GM12878 (cell line): Measurements from ENCODE around the gene NNAT.

Experiments
- BRCA1 ChIP-seq: IDR thresholded peaks from 2 replicates; pipeline ENCODE4 v1.6.1; 2011; ENCODE audit warnings: low read depth, low read length, improper control_type of control experiment
- CTCF ChIP-seq, 3 experiments: IDR thresholded peaks in 2 of 3; conservative IDR thresholded peaks in 1 of 3; 2 replicates each; pipeline ENCODE4 v1.5.1; 2011; ENCODE audit warnings: low read depth in 3 of 3, low read length in 3 of 3, mild to moderate bottlenecking in 3 of 3, control low read depth in 2 of 3, moderate library complexity in 2 of 3, inconsistent platforms in 1 of 3, mixed read lengths in 1 of 3; ENCODE audit not compliant: control insufficient read depth in 2 of 3, insufficient read depth in 1 of 3; ENCODE audit errors: extremely low read depth in 1 of 3
- MXI1 ChIP-seq: fragments of 150-350 bp; IDR thresholded peaks from 2 replicates; pipeline ENCODE4 v1.6.1; 2011; ENCODE audit warnings: low read depth, mild to moderate bottlenecking, inconsistent platforms, low read length, improper control_type of control experiment
- PAX5 ChIP-seq: IDR thresholded peaks from 2 replicates; pipeline ENCODE4 v1.6.1; 2011; ENCODE audit warnings: low read depth, low read length, borderline replicate concordance
- SKIL ChIP-seq: fragments of 450-650 bp; IDR thresholded peaks from 2 replicates; pipeline ENCODE4 v1.6.1; 2017; ENCODE audit warnings: mild to moderate bottlenecking, low read depth, inconsistent platforms; ENCODE audit not compliant: poor library complexity, severe bottlenecking
- SMAD1 ChIP-seq: fragments of 450-650 bp; IDR thresholded peaks from 2 replicates; pipeline ENCODE4 v1.6.1; 2018; ENCODE audit warnings: mild to moderate bottlenecking, low read depth; ENCODE audit not compliant: partially characterized antibody
- SPI1 ChIP-seq: IDR thresholded peaks from 2 replicates; pipeline ENCODE4 v1.6.1; 2011; ENCODE audit warnings: low read depth, mild to moderate bottlenecking, low read length, moderate library complexity, borderline replicate concordance; ENCODE audit not compliant: insufficient read depth
- TF ChIP-seq, protein P1 (sequence below): IDR thresholded peaks from 2 replicates; pipeline ENCODE4 v1.6.1; 2012; ENCODE audit warnings: mild to moderate bottlenecking, low read depth, low read length
- TF ChIP-seq, protein P2 (sequence below): fragments of 450-650 bp; IDR thresholded peaks from 2 replicates; pipeline ENCODE4 v1.6.1; 2017; ENCODE audit warnings: antibody characterized with exemption, mild to moderate bottlenecking, moderate library complexity

DNA sequence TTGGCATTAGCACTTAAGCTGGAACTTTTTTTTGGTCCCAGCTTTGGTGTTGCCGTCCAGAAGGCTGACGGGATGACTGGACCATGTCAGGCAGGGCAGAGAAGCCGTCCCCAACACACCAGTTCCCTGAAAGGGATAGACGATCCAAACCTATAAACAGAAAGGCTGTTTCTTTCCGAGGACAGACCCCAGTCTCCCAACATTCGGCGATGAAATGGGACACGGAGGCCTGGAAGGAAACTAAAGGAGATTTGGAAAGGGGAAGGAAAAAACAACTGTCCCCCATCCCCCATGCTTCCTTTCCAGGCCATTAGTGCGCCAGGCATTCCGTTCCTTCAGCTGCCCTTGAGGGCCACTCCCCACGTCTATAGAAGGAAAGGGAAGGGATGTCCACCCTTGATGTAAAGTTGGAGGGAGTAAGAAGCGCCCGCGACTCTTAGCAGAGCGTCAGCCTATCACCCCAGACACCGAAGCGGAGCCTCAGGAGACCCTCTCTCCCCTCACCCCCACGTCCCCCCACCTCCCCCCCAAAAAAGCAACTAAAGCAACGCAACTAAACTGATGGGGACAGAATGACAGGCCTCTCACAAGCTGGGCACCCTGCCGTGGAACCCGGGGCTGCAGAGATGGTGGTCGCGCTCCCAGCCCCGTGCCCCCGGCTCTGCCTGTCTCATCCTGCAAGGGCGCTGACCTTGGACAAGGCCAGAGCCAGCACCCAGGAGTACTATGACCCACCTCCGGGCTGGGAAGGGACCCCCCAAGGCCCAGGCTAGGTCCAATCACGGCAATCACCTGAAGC, 6.0 kb downstream of the NNAT start:
- TF ChIP-seq CTCF (IDR thresholded peaks at IDR 0.05 in 2 of 3, conservative IDR thresholded peaks at IDR 0.05 in 1 of 3; ENCODE audit: control insufficient read depth in 2 of 3, extremely low read depth in 1 of 3, insufficient read depth in 1 of 3, low read depth in 3 of 3, low read length in 3 of 3) (no peak), BRCA1 (no peak), SPI1 (no peak), PAX5 (no peak), MXI1 (no peak), SMAD1 (no peak), SKIL (no peak)
- TF ChIP-seq, protein P1, sequence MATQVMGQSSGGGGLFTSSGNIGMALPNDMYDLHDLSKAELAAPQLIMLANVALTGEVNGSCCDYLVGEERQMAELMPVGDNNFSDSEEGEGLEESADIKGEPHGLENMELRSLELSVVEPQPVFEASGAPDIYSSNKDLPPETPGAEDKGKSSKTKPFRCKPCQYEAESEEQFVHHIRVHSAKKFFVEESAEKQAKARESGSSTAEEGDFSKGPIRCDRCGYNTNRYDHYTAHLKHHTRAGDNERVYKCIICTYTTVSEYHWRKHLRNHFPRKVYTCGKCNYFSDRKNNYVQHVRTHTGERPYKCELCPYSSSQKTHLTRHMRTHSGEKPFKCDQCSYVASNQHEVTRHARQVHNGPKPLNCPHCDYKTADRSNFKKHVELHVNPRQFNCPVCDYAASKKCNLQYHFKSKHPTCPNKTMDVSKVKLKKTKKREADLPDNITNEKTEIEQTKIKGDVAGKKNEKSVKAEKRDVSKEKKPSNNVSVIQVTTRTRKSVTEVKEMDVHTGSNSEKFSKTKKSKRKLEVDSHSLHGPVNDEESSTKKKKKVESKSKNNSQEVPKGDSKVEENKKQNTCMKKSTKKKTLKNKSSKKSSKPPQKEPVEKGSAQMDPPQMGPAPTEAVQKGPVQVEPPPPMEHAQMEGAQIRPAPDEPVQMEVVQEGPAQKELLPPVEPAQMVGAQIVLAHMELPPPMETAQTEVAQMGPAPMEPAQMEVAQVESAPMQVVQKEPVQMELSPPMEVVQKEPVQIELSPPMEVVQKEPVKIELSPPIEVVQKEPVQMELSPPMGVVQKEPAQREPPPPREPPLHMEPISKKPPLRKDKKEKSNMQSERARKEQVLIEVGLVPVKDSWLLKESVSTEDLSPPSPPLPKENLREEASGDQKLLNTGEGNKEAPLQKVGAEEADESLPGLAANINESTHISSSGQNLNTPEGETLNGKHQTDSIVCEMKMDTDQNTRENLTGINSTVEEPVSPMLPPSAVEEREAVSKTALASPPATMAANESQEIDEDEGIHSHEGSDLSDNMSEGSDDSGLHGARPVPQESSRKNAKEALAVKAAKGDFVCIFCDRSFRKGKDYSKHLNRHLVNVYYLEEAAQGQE, result no peak
- TF ChIP-seq, protein P2, sequence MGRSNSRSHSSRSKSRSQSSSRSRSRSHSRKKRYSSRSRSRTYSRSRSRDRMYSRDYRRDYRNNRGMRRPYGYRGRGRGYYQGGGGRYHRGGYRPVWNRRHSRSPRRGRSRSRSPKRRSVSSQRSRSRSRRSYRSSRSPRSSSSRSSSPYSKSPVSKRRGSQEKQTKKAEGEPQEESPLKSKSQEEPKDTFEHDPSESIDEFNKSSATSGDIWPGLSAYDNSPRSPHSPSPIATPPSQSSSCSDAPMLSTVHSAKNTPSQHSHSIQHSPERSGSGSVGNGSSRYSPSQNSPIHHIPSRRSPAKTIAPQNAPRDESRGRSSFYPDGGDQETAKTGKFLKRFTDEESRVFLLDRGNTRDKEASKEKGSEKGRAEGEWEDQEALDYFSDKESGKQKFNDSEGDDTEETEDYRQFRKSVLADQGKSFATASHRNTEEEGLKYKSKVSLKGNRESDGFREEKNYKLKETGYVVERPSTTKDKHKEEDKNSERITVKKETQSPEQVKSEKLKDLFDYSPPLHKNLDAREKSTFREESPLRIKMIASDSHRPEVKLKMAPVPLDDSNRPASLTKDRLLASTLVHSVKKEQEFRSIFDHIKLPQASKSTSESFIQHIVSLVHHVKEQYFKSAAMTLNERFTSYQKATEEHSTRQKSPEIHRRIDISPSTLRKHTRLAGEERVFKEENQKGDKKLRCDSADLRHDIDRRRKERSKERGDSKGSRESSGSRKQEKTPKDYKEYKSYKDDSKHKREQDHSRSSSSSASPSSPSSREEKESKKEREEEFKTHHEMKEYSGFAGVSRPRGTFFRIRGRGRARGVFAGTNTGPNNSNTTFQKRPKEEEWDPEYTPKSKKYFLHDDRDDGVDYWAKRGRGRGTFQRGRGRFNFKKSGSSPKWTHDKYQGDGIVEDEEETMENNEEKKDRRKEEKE, result no peak
